Measurements from ENCODE around the gene KCNG3. TPM values are rescaled to one million over a fixed set of nuclear protein-coding genes. Genes with fewer than 3 reads are reported as not detected.

Gene KCNG3, protein sequence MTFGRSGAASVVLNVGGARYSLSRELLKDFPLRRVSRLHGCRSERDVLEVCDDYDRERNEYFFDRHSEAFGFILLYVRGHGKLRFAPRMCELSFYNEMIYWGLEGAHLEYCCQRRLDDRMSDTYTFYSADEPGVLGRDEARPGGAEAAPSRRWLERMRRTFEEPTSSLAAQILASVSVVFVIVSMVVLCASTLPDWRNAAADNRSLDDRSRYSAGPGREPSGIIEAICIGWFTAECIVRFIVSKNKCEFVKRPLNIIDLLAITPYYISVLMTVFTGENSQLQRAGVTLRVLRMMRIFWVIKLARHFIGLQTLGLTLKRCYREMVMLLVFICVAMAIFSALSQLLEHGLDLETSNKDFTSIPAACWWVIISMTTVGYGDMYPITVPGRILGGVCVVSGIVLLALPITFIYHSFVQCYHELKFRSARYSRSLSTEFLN
- polyA plus RNA-seq (ENCODE audit: insufficient read length in 3 of 3) = under 1 TPM; 0.65 to 0.92 (median 0.80) TPM

DNA sequence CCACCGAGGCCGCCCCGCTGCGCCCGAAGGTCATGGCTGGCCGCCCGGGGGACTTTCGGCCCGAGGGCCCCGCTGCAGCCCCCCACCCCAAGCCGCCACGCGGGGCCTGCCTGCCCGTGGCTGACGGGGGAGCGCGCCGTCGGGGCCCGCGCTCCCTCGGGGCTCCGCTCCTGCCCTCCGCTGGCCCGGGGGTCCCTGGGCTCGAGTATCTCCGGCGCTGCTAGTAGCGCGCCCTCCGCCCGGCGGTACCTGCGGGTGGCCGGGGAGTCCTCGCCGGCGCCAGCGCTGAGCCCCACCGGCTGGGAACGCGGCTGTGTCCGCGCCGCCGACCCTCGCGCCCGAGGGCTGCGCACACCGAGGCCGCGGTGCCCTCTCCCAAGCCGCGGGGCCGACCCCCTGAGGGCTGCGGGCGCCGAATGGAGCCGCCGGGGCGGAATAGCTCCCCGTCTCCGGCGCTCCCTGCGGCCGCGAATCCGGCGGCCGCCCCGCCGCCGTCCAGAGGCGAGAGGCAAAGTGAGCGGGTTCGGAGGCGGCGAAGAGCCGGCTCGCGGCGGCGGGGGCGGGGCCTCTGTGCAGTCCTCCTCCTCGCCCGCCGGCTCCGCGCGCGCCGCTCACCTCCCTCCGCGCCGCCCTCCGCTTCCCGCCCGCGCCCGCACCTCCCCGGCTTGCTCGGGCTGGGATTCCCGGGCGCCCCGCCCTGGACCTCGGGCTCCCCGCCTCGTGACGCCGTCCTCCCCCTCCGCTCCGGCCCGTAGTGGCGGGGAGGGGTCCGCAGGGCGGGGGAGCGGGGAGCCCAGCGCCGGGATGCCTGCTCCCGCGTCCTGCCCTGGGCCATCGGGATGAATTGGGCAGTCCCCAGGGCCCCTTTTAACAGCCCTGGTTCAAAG is at the start of gene KCNG3:
KCNG3 (minus strand) TSS at position 515 of the 887 bp plus-strand sequence; CDS start at position 34, 481 bp downstream.
- DNase-seq (ENCODE audit: low read depth in 3 of 3, low spot score in 2 of 3) = no peak

DNA sequence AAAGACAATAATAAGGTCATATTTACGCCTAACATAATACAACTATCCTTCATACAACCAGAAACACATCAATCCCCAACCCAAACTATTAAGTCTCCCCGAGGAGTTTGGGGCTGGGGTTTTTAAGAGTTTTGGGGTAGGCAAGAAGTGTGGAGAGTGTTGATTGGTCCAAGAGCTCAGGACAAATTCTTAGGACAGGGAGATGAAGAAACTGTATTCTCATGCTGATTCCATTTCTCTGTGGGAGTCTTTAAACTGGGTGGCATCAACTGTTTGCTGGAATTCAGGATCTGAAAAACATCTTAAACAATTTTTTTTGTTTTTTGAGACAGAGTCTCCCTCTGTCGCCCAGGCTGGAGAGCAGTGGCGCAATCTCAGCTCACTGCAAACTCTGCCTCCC is 49.1 kb upstream of the KCNG3 start:
- no peak for DNase-seq (ENCODE audit: low read depth in 3 of 3, low spot score in 2 of 3)

DNA sequence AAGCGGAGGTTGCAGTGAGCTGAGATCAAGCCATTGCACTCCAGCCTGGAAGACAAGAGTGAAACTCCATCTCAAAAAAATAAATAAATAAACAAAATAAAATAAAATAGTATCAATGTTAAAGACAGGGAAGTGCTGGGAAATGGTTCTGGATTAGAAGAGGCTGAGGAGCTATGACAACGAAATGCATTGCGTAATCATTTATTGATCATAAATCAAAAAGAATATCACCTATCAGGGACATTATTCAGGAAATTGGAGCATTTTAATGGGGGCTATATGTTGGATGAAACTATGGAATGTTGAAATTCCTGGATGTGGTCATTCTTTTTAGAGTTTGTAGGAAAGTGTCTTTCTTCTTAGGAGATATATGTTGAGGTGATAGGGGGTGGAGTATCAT is 43.7 kb upstream of the KCNG3 start:
- no peak for DNase-seq (ENCODE audit: low read depth in 3 of 3, low spot score in 2 of 3)

DNA sequence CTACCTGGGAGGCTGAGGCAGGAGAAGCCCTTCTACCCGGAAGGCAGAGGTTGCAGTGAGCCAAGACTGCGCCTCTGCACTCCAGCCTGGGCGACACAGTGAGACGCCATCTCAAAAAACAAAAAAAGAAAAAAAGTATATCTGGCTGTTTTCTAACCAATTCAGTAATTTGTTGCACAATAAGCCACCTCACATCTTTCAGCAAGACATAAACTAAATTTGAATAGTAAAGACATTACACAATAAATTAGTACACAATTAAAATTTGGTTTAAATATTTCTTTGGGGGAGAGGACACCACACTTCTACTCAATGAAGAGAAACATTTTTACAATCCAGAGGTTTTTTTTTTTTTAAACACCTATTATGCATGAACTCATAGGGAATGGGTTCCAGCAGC is 38.6 kb upstream of the KCNG3 start:
- DNase-seq (ENCODE audit: low read depth in 3 of 3, low spot score in 2 of 3) = no peak

DNA sequence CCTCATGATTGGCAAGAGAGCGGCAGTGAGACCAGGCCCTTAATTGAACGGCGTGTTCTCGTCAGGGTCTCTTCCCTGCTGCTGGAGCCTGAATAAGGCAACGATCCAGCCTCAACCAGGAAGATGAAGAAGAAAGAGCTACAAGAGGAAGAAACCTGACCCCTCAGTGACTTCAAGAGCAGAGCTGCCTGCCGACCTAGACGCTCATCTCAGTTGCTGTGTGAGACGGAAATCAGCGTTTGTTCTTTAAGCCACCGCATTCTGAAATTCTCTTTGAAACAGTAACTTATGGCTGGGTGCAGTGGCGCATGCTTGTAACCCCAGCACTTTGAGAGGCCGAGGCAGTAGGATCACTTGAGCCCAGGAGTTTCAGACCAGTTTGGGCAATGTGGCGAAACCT is 29.6 kb upstream of the KCNG3 start:
- DNase-seq (ENCODE audit: low read depth in 3 of 3, low spot score in 2 of 3) = no peak

DNA sequence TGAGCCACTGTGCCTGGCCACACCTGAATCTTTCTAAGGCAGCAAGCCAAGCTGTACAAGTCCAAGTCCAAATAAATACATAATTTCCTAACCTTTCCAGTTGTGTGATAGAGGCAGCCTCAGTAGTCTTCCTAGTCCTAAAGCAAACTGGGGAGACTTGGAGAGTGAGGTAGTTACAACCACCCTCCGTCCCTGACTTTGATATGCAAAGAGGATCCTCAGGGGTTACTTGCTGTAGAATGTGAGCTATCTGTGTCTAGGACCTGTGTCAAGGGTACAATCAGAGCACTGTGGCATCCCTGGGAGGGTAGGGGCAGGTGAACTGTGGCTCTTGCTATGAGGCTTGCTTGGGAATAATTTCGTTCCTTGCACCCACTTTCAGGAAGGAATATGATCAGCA is 28.3 kb upstream of the KCNG3 start:
- DNase-seq (ENCODE audit: low read depth in 3 of 3, low spot score in 2 of 3) = no peak

DNA sequence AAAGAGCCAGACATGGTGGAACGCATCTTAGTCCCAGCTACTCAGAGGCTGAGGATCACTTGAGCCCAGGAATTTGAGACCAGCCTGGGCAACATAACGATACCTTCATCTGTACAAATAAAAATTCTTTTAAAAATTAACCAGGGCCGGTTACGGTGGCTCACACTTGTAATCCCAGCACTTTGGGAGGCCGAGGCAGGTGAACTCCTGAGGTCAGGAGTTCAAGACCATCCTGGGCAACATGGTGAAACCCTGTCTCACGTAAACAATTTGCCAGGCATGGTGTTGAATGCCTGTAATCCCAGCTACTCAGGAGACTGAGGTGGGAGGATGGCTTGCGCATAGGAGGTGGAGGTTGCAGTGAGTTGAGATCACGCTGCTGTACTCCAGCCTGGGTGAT is 25.8 kb upstream of the KCNG3 start:
- no peak for DNase-seq (ENCODE audit: low read depth in 3 of 3, low spot score in 2 of 3)

DNA sequence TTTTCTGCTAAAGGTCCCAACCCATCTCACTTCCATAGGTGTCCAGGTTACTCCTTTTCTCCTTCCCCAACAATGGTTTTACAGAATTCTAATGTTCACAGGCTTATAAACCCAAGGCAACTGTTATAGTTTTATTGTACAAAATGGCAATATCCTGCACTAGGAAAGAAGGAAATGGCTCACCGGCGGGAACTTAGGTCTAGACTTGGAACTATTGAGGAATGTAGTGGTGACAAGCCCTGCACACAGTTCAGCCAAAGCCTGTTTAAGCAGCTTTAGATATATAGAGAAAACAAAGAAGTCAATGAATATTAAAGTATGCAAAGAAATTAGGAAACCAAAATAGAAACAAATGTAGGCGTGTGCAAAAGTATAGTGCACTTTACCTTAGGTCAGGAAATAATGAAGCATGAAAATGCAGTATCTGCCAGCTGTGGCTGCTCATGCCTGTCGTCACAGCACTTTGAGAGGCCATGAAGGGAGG is 22.7 kb upstream of the KCNG3 start:
- DNase-seq (ENCODE audit: low read depth in 3 of 3, low spot score in 2 of 3) = no peak

DNA sequence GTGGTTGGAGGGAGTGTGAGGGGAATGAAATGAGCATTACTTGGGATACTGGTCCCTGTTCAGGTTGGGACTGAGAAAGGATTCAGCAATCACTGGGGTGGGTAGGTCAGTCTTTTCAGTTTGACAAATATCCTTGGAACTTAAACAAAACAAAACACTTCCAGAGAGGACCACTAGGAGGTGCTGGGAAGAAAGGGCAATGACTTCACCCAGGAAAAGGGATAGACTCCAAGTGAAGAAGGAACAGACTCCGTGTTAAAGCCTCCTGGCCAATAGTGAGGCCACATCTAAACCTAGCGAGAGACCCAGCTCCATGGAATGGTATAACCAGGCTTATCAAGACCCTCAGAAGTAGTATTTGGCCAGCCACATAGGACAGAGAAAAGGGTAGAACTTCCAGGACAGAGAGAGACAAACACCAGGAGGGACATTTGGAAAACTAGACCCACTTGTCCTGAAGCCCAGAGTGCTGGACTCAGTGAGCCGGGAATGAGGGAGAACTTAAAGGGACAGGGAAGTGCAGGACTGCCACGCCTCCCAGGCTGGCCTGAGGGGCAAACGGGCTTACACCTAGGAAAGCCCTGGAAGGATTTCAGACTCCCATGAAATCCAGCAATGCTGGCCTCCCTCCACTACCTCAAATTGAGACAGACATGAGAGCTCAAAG is 19.6 kb upstream of the KCNG3 start:
- no peak for DNase-seq (ENCODE audit: low read depth in 3 of 3, low spot score in 2 of 3)

DNA sequence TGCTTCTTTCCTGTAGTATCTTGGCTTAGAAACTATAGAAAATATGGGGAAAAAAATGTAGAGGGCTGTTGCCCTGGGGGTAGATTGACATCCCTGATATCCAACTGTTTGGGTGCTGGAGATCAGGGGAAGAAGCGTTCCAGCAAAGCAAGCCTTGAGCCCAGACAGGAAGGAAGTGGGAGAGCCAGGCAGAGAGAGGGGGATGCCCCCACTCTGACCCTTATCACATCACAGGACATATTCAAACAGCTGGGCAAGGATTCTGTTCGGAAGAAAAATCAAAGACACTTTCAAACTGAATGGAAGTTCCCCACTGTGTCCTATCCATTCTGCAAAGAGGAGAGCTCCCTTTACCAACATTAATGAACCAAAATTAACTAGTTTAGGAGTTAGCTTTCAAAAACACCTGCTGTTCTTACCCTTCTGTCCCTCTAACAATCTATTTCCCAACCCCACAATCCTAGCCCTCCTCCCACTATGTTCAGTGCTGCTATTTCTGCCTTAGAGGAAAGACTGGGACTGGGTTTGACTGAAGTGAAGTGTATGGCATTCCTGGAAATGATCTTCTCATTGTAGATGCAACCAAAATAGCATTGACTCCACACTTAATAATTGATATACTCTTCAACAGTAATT is 16.9 kb upstream of the KCNG3 start:
- DNase-seq (ENCODE audit: low read depth in 3 of 3, low spot score in 2 of 3) = no peak

DNA sequence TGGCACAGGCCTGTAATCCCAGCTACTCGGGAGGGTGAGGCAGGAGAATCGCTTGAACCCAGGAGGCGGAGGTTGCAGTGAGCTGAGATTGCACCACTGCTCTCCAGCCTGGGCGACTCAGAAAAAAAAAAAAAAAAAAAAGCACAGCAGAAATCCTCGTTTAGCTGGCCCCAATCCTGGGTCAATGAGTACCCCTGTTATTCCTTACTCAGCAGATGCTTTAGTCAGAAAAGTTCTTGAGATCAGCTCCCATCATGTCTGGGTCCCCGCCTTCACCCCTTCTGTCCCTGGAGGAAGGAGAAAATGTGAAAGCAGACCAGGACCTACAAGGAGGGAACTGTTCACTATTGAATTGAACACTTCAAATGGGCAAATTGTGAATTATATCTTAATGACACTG is 16.4 kb upstream of the KCNG3 start:
- no peak for DNase-seq (ENCODE audit: low read depth in 3 of 3, low spot score in 2 of 3)

DNA sequence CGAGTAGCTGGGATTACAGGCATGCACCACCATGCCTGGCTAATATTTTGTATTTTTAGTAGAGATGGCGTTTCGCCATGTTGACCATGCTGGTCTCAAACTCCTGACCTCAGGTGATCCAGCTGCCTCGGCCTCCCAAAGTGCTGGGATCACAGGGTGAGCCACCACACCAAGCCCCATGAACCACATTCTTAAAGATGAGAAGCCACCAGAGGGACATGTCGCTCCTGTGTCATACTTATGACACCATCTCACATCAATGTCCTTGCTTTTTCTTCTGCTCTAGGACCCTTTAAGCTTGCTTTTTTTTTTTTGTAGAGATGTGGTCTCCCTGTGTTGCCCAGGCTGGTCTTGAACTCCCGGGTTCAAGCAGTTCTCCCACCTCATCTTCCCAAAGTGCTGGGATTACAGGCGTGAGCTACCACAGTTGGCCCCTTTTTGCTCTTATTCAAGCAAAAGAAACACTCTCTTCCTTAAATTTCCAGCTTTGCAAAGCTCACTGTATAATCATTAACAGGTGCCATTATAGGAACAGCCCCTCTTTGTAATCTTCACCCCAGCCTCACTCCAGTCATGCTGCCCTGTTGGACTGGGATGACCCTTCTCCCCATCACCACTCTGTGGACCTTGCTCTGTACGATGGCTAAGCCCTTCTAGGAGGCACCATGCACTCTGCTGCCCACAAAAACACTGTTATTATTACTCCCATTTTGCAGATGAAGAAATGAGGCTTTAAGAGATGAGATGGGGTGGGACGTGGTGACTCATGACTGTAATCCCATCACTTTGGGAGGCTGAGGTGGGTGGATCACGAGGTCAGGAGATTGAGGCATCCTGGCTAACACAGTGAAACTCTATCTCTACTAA is 10.8 kb upstream of the KCNG3 start:
- DNase-seq (ENCODE audit: low read depth in 3 of 3, low spot score in 2 of 3) = no peak

DNA sequence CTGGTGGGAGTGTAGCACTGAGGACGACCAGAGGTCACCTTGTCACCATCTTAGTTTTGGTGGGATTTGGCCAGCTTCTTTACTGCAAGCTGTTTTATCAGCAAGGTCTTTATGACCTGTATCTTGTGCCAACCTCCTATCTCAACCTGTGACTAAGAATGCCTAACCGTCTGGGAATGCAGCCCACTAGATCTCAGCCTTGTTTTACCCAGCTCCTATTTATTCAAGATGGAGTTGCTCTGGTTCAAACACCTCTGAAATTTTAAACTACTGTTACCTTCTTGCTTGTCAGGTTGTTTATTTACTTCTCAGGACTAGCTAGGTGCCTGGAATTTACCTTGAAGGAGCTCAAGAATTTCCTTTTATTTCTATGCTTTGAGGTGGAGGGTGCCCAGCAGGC is 9.5 kb upstream of the KCNG3 start:
- DNase-seq (ENCODE audit: low read depth in 3 of 3, low spot score in 2 of 3) = no peak

DNA sequence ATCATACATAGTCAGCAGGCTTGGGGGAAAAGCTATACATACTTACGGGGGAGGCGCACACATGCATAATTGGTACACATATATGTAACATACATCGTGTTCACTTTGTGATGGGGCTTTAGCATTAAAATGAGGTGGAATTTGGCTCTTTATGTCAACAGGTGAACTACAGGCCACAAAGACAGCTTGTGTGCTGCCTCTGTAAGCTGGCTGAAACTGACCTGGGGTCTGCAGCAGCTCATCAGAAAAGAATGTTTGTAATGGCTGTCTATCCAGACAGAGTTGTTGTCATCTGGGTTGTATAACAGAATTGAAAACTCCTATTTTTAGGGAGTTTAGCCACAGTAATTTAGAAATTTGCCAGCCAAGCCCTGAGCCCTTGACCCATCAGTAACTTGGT is 4.7 kb upstream of the KCNG3 start:
- DNase-seq (ENCODE audit: low read depth in 3 of 3, low spot score in 2 of 3) = no peak

DNA sequence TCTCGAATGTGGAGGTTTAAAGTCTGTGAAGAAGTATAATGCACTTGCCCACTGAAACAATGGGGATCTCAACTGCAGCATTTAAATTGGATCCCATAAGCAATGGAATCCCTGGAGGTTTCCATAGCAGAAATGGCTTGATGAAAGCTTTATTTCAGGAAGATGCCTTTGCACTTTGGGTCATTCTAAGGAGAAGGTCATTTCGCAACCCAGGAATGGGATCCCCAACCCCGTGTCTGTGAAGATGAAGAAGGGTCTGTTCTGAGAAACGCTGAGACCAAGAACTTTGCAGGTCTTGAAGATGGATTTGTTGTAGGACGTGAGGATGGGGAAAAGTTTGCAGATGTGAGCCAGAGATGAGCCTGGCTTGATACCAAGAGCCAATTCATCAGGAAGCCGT is 1.8 kb upstream of the KCNG3 start:
- DNase-seq (ENCODE audit: low read depth in 3 of 3, low spot score in 2 of 3) = no peak

DNA sequence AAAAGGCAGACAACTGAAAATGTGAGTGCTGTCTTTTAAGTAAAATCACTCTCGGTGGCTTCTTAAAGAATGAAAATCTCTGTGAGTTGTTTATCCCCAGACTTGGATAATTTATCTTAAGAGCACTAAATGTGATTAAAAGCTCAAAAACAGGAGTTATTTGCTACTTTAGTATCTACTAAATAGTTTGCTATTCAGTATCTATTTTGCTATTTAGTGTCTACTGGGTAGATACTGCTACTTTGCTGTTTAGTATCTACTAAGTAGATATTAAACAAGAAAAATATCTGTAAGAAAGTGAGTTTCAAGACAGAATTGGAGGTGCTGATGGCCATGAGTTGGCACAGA is 1.4 kb upstream of the KCNG3 start:
- DNase-seq (ENCODE audit: low read depth in 3 of 3, low spot score in 2 of 3) = no peak

DNA sequence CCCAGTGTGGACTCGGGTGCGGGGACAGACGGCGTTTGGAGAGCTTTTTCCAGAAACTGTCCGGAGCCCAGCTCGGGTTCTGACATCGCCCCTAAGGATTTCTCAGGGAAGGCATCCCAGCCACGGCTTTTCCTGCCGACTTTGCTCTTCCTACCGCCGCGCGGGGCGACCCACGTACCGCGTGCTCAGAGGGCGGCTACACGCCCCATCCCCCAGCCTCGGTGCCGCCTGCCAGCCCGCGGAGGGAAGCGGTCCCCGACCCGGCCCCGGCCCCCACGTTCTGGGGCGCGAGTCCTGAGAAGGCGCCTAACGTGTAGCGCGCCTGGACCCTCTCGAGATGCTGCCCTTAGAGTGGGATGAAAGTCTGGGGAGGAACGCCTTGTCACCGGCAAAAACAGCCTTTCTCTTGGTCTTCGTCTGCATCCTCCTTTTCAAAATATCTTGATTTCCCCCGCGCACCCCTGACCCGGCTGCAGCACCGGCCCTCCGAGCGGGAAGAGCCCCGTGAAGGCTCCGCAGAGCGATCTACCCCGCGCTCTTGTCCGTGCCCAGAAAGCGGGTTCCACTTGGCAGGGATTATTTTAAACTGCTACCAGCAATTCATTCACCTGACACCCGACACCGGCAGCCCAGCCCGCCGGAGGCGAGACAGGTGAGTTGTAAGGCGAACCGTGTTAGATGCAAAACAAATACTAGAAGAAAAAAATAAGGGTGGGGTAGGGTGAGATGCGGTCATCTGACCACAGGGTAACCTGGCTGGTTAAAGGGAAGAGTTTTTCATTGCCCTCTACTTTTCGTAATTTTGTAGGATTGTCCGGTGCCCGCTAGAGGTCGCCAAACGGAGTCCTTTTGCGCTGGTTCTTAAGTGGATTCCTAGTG is 812 bp upstream of the KCNG3 start:
- peak in 2 of 3 donors; percentile 75 to 78 for DNase-seq (ENCODE audit: low read depth in 3 of 3, low spot score in 2 of 3)

DNA sequence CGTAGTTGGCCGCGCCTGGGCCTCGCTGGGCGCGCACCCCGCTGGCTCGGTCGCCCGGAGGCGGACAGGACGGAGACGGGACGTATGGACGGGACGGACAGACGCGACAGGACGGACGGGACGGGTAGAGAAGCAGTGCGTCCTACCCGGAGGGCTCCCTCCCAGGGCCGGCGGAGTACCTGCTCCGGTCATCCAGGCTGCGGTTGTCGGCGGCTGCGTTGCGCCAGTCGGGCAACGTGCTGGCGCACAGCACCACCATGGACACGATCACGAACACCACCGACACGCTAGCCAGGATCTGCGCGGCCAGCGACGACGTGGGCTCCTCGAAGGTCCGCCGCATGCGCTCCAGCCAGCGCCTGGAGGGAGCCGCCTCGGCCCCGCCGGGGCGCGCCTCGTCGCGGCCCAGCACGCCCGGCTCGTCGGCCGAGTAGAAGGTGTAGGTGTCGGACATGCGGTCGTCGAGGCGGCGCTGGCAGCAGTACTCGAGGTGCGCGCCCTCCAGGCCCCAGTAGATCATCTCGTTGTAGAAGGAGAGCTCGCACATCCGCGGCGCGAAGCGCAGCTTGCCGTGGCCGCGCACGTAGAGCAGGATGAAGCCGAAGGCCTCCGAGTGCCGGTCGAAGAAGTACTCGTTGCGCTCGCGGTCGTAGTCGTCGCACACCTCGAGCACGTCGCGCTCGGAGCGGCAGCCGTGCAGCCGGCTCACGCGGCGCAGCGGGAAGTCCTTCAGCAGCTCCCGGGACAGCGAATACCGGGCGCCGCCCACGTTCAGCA is 903 bp downstream of the KCNG3 start:
- no peak for DNase-seq (ENCODE audit: low read depth in 3 of 3, low spot score in 2 of 3)
